ENCODE measurements around the gene THAP12.

The THAP12 gene

DNA sequence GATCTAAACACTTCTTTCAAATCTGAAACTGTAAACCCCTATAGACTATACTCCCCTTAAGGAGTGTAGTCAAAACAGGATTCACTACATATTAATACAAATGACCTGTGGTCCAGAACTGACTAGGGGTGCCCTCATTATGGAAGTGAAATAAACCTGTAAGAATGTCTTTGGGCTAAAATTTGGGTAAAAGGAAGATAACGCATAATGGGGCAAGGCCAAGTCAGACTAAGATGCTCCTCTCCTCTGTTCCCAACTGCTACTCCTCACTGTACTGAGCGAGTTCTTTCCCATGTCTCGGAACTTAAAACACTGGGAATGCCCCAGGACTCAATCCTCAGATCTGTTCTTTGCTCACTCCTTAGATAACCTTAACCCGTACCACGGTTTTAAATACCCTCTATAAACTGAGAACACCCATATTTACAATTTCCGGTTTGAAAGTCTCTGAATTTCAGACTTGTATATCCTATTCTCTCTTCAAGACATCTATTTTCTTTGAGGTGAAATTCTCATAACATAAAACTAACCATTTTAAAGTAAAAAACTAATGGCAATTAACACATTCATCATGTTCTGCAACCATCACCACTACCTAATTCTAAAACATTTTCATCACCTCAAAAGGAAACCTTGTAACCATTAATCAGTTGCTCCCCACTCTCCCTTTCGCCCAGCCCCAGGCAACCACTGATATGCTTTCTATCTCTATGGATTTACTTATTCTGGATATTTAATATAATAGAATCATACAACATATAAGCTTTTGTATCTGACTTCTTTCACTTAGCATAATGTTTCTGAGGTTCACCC lies 4.0 kb downstream of the THAP12 start:
- DNase-seq (ENCODE audit: low read depth), result no peak

GRCh38 chr11:76371170-76371569 lies 9.8 kb downstream of the THAP12 start:
- DNase-seq (ENCODE audit: low read depth), result no peak

DNA sequence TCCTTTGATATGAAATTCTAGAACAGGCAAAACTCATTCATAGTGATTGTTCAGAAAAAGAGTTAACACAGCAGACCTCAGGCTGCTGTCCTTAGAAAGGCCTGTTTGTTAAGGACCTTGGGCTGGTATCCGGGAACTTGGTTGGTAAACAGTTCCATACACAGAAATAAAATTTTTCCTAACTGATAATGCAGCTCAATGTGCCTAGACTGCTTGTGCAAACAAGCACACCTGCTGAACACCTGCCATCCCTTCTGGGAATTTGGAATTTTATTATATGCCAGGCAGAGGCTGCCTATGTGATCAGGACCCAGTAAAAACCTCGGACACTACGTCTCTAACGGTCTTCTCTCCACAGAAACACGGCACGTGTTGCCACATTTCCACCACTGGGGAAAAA lies 11.5 kb downstream of the THAP12 start:
- no peak for DNase-seq (ENCODE audit: low read depth)

DNA sequence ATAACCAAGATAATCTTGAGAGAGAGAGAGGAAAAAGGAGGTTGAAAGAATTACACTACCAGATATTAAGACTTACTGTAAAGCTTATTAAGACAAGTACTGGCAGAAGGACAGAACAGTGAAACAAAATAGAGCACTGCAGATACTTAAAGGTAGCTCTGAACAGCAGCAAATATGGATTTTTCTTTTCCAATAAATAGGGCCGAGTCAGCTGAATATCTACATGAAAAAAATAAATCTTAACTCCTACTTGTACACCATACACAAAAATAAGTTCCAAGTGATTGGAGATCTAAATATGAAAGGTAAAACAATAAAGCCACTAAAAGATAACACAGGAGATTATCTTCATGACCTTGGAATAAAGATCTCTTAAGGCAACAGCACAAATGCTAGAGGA lies 12.4 kb downstream of the THAP12 start:
- DNase-seq (ENCODE audit: low read depth), result no peak

GRCh38 chr11:76365038-76365679 lies 15.8 kb downstream of the THAP12 start:
- no peak for DNase-seq (ENCODE audit: low read depth)

DNA sequence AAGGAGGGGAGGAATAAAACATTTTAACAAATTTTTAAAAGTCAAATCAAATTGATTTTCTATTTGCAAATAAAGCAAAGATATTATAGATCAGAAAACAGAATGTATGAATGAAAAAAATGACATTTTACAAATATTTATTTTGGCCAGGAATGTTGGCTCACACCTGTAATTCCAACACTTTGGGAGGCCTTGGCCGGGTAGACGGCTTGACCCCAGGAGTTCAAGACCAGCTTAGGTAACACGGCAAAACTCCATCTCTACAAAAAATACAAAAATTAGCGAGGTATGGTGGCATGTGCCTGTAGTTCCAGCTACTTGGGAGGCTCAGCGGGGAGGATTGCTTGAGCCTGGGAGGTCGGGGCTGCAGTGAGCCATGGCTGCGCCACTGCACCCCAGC lies 18.2 kb downstream of the THAP12 start:
- DNase-seq (ENCODE audit: low read depth), result no peak

DNA sequence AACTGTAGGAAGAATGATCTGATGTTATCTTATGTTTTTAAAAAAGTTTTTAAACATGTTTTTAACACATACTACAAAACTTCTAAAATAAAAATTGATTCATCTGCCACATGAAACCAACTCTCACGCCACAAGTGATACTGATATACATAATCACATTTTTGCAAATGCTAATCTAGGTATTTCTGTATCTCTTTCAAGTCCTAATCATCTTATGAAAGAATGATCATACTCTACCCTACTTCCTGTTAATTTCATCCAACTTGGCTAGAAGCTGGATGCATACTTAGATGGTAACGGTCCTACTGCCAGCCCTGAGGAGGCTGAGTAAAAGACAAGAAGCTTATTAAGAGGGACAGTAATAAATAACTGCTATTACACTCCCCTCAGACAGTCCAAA lies 19.2 kb downstream of the THAP12 start:
- no peak for DNase-seq (ENCODE audit: low read depth)

- no peak for DNase-seq (ENCODE audit: low read depth)
Measured at GRCh38 chr11:76361374-76361773, 19.6 kb downstream of the THAP12 start.

GRCh38 chr11:76355172-76355571 lies 25.8 kb downstream of the THAP12 start:
- no peak for DNase-seq (ENCODE audit: low read depth)

GRCh38 chr11:76348348-76348747 lies 32.6 kb downstream of the THAP12 start:
- DNase-seq (ENCODE audit: low read depth), result no peak

DNA sequence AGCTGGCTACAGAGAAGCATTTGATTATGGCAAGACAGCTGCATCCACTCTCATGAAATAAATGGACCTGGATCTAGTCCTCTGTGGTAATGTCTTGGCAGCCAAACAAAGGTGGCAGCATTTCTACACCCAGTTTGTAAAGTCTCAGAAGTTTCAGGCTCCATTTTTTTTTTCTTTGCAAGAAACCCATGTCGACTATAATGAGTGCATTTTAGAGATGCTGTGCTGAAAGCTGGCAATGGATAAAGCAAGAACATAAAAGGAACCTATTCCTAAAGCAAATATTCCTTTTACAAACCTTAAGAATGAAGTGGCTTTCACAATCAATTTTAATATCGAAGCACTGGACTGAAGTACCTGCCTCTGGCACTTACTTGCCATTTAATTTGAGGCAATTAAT lies 33.5 kb downstream of the THAP12 start:
- no peak for DNase-seq (ENCODE audit: low read depth)

DNA sequence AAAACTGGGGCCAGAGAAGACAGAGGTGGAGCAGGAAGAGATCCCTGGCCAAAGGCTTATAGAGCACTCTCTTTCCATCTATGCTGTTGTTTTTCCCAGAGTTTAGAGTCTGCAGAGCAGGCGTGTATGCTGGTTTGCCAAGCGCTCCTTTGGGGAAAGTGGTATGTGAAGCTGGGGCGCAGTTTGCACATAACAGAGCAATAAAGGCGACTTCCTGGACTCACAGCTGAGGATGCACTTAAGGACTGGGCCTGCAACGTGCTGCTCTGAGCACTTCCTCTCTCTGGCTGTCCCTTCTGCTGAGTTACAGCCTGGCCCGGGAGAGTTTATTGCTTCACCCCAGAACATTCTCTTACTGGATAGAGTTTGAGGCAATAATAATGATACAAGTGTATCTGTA lies 41.7 kb downstream of the THAP12 start:
- DNase-seq (ENCODE audit: low read depth), result no peak

- no peak for DNase-seq (ENCODE audit: low read depth)
Measured at GRCh38 chr11:76337923-76338322, 43.0 kb downstream of the THAP12 start.

- no peak for DNase-seq (ENCODE audit: low read depth)
Measured at GRCh38 chr11:76337469-76337868, 43.5 kb downstream of the THAP12 start.

DNA sequence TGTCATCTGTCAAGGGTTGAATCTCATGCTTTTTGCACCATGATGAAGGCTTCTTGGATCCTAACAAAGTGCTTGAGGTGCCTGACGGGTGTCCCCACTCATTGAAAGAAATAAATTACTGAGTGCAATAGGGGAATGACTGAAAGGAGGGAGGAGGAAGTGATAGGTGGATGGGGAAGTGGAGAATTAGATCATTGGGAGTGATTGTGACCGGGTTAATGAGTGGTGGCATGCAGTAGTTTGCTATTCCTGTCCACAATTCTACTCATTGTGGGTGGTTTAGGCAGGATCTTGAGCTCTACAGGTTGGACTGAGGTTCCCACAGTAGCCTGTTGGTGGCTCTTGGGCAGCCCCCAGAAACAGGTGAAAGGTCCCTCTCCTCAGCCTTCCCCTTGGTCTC lies 44.3 kb downstream of the THAP12 start:
- no peak for DNase-seq (ENCODE audit: low read depth)

DNA sequence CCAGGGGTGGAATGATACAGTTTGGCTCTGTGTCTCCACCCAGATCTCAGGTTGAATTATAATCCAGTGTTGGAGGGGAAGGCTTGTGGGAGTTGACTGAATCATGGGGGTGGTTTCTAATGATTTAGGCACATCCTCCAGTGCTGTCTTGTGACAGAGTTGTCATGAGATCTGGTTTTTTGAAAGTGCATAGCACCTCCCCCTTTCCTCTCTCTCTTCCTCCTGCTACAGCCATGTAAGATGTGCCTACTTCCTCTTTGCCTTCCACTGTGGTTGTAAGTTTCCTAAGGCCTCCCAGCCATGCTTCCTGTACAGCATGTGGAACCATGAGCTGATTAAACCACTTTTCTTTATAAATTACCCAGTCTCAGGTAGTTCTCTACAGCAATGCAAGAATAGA lies 45.1 kb downstream of the THAP12 start:
- DNase-seq (ENCODE audit: low read depth), result no peak

DNA sequence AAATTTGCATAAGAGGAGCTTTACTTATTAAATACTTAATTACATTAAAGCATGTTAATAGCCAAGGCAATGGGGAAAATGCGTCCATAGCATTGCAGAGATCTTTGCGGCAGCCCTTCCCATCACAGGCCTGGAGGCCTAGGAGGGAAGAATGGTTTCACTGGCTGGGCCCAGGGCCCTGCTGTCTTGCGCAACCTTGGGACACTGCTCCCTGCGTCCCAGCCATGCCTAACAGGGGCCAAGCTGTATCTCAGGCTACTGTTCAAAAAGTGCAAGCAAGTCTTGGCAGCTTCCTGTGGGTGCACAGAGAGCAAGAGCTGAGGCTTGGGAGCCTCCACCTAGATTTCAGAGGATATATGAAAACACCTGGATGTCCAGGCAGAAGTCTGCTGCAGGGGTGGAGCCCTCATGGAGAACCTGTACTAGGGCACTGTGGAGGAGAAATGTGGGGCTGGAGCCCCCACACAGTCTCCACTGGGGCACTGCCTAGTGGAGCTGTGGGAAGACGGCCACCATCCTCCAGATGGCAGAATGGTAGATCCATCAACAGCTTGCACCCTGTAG lies 46.0 kb downstream of the THAP12 start:
- DNase-seq (ENCODE audit: low read depth), result no peak

DNA sequence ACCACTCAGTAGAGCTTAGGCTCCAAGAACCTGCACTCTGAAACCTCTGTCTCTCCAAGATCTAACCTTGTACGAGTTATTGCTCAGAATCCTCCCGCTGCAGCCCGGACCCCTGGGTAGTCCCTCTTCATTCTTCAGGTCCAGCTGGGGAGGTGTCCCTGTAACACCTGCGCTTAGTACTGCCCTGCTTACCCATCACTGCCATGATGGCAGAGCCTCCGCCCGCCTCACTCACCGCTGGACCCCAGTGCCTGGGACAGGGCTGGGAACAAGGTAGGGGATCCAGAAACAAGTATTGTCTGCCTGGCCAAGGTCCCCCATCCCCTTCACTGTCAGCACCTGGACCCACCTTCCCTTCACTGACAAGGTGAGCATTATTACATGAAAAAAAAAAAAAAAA lies 50.3 kb downstream of the THAP12 start:
- no peak for DNase-seq (ENCODE audit: low read depth)

- DNase-seq (ENCODE audit: low read depth), result no peak
Measured at GRCh38 chr11:76329983-76330382, 50.9 kb downstream of the THAP12 start.

GRCh38 chr11:76329084-76329648 lies 51.8 kb downstream of the THAP12 start:
- DNase-seq (ENCODE audit: low read depth), result no peak

GRCh38 chr11:76327756-76328388 lies 53.1 kb downstream of the THAP12 start:
- DNase-seq (ENCODE audit: low read depth), result no peak

- no peak for DNase-seq (ENCODE audit: low read depth)
Measured at GRCh38 chr11:76327202-76327601, 53.7 kb downstream of the THAP12 start.

- no peak for DNase-seq (ENCODE audit: low read depth)
Measured at GRCh38 chr11:76325185-76325584, 55.7 kb downstream of the THAP12 start.

Data from stimulated activated CD8-positive, alpha-beta memory T cell treated with anti-CD3 and anti-CD28 coated beads, Interleukin-4, amount 100 ng/mL, for 24 hours (primary cell).